DMS53 (cell line): Measurements from ENCODE around the gene NEURL2.
A peak's percentile ranks its signal among the peaks of the same experiment; 100 is the strongest.

ENCODE experiments used
- DNase-seq: peaks from one replicate; lab custom pipeline; 2025; lab: John Stamatoyannopoulos, UW

NEURL2 gene

DNA sequence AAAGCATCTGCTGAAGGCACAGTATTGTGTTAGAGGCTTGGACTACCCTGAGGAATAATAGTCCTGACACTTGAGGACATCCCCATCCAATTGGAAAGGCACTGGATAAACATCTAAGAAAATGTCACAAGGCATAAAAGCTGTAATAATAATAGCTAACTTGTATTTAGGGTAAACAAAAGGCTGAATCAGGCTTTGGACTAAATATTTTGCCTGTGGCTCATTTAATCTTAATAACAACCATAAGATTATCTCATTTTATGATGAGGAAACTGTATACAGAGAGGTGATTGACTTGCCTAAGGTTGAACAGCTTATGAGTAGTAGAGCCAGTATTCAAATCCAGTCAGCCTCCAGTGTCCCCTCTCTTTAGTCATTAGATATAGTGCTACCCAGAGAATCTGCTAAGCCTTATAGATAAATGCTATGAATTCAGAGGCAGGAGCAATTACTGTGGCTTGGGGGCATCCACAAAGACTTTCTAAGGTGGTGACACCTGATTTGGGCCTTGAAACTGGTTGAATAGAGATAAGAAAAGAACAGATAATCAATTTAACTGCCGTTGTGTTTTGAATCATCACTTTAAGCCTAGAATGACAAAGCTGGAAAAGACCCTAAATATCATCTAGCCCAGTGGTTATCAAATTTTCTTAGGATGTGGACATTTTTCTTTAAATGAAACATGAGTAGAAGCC is 17.5 kb downstream of the NEURL2 start:
- no peak for DNase-seq

DNA sequence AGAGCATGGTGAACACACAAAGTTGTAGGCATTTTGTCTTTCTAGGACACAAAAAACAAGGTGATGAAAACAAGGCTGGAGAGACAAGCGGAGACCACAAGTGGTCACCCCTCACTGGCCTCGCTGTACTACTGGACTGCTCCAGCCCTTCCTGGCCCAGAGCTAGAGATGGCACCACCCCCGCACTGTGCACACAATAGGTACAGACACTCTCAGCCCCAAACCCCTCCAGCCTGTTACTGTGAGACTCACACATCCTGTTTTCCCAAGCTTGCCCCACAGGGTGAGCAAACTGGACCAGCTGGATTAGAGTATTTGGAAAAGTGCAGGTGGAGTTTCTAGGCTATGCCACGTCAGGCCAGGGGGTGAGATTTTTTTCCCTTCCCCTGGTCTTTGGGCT is 18.4 kb downstream of the NEURL2 start:
- DNase-seq = peak; percentile 49

DNA sequence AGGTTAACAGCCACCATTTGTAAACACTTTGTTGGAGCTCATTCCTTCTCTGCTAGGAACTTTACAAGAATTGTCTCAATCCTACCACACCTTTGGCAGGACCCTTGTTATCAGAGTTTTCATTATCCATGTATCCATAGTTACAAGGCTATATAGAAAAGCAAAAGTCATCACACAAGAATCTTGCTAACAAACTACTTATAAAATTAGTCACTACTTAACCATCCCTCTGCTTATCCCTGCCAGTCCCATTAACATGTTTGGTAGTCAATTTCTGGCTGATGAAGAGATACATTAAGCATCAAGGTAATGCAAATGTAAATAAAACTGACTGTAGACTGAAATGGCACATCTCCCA is 23.2 kb downstream of the NEURL2 start:
- DNase-seq = no peak

DNA sequence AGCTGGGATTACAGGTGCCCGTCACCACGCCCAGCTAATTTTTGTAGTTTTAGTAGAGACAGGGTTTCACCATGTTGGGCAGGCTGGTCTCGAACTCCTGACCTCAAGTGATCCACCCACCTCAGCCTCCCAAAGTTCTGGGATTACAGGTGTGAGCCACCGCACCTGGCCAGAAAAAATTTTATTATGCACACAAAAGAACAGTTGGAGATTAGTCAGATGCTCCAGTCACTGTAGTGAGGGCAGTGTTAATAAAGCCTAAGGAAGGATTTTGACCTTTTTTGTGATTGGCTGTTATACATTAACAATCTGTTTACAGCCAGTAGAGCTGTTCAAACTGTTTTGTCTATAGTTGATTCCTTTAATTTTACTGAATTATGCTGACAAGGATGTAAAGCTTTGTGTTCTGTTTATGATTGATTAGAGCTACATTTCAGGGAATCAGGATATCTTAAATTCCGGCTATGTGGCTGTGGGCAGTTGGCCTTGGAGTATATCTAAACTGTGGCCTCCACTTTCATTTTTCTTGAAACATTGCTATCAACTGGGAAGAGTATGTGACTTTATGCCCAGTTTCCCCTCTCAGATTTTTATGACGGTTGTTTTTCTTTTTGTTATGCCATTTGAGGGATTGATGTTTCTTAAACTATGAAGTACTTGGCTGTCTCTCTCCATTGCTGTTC is 23.7 kb downstream of the NEURL2 start:
- no peak for DNase-seq

DNA sequence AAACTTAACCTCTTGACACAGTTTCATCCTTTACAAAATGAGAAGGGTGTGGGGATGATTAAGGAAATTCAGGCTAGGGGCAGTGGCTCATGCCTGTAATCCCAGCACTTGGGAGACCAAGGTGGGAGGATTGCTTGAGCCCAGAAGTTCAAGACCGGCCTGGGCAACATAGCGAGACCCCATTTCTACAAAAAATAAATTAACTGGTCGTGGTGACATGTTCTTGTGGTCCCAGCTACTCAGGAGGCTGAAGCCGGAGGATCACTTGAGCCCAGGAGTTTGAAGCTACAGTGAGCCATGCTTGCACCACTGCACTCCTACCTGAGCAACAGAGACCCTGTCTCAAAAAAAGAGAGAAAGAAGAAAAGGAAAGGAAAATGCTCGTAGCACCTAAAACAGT is 24.6 kb downstream of the NEURL2 start:
- DNase-seq = no peak

DNA sequence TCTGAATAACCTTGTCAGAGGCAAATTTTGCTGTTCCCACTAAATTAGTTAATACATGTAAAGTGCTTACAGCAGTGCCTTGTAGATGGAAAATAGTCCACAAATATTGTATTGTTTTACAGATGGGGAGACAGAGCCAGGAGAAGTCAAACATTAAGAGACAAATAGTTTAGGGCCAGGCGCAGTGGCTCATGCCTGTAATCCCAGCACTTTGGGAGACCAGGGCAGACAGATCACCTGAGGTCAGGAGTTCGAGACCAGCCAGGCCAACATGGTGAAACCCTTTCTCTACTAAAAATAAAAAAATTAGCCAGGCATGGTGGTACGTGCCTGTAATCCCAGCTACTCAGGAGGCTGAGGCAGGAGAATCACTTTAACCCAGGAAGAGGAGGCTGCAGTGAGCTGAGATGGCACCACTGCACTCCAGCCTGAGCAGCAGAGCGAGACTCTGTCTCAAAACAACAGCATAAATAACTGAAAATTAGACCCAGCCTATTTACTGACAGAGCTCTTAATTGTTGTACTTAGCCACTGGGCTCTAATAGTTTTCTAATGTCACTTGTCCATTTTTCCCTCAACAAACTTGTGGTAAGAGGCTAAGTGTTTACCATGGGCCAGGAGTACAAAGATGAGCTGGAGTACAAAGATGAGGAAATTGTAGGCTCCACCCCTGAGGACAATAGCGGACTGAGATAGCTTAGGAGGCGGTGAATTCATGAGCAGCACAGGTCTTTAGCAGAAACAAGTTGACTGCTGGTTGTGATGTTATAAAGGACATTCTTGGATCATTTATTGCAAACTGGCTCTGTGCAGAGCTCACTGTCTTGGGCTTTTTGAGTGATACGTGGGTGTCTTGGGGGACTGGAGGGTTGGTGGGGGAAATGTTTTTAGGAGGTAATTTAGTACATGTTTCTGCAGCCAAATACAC is 27.2 kb downstream of the NEURL2 start:
- peak; percentile 38 for DNase-seq

DNA sequence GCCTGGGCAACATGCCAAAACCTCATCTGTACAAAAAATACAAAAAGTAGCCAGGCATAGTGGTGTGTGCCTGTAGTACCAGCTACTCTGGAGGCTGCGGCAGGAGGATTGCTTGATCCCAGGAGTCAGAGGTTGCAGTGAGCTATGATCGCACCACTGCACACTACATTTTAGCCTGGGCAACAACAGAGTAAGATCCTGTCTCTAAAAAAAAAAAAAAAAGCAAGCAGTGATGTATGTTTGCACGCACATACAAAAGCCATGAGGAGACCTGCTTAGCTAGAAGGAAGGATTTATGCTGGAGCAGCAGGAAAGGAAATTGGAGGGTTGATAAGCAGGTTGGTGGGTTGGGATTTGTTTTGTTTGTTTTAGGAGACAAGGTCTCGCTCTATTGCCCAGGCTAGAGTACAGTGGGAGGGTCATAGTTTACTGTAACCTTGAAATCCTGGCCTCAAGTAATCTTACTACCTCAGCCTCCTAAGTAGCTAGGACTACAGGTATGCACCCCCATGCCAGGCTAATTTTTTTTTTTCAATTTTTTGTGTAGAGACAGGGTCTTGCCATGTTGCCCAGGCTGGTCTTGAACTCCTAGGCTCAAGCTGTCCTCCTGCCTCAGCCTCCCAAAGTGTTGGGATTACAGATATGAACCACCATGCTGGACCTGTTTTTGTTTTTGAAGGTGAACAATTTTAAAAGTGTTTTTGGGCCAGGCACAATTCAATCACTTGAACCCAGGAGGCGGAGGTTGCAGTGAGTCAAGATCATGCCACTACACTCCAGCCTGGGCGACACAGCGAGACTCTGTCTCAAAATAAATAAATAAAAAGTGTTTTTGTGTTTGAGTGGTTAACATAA is 29.6 kb downstream of the NEURL2 start:
- DNase-seq = peak; percentile 85

DNA sequence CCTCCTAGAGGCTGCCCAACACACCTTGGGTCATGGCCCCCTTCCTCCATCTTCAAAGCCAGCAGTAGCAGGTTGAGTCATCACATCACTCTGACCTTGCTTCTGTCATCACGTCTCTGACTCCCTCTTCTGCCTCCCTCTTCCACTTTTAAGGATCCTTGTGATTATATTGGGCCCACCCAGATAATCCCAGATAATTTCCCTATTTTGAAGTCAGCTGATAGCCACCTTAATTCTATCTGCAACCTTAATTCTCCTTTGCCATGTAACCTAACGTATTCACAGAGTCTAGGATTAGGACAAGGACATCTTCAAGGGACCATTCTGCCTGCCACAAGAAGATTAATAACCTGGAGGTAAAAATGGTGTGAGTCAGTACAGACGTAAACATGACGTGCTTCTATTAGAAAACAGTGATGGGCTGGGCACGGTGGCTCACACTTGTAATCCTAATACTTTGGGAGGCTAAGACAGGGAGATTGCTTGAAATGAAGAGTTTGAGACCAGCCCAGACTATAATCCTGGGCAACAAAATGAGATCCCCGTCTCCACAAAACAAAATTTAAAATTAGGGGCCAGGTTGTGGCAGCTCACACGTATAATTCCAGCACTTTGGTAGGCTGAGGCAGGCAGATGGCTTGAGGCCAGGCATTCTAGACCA is 30.3 kb downstream of the NEURL2 start:
- peak; percentile 50 for DNase-seq

DNA sequence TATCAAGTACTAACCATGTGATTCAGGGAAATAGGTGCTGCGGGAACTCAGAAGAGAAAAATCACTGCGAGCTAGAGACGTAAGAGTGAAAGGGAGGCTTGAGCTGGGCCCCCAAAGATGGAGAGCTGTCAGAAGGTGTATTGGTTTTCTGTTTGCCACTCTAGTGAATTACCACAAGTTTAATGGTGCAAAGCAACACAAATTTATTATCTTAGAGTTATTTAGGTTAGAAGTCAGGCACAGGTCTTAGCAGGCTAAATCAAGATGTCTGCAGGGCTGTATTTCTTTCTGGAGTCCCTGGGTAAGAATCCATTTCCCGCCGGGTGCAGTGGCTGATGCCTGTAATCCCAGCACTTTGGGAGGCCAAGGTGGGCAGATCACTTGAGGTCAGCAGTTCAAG is 31.1 kb downstream of the NEURL2 start:
- DNase-seq = no peak

DNA sequence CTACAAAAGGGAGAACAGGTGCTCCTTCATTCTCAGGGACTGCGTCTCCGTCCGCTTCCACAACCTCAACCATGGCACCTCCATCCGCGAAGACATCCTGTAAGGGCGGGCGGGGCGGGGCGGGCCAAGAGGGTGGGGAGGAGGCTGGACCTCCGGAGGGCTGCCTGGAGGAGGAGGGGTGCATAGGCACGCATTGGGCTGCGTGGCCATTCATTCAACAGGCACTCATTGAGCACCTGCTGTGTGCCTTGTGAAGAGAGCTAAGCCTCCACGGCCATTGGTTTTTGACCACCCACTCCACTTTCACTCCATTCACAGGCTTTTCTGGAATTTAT is 33.2 kb downstream of the NEURL2 start:
- DNase-seq = peak; percentile 81

DNA sequence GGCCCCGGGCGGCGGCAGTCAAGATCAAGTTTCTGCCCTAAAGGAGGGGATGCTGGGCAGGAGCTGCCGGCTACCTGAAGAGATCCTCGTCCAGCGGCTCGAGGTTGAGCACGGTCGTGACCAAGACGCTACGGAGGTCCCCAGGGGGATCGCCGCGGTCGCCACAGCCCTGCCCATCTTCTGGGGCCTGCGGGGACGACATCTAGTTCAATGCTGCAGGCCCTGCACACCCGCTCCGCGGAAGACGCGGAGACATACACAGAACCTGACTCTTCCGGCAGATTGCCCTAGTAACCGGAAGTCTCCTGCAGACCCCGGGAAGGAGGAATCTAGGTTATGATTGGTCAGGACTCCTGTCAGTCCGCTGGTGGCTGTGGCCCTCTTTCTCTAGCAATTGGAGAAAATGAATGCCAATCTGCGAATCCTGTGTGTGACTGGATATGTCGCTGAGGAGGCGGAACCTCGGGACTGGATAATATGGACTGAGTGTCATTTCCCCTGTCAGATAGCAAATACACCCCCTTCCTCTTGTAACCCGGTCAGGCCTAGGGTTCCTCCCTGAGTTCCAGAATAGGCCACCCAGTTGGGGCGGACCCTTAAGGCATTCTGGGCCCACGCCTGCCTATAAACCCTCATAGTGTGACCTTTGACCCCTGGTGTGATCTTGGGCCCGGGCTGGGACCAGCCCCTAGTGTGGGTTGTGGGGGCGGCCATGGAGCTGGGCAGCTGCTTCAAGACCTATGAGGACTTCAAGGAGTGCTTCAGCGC is 33.7 kb downstream of the NEURL2 start, which contains the start of the genes ACOT8 and ZSWIM3:
Gene ACOT8 (minus strand): TSS at position 279 of the 768 bp plus-strand sequence. CDS start 77 bp downstream, at position 202.
Gene ZSWIM3 (plus strand): TSS at position 501 of the 768 bp plus-strand sequence. CDS start 212 bp downstream, at position 713.
- DNase-seq = peak; percentile 100

DNA sequence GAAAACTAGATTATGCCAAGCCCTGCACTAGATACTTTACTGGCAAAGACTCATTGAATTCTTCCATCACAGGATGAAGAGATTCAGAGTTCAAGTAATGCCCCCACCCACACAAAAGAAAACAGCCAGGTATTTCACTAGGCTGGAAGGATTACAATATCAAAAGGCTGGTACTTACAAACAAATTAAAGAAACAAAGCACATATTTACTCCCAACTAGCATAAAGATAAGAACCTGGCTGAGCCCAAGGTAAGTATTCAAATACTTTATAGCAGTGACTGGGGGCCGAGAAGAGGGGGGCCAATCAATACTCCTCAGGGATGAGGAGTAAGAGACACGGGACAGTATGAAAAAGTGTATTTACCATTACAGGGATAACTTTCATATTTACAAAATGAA is 37.5 kb downstream of the NEURL2 start:
- DNase-seq = no peak

DNA sequence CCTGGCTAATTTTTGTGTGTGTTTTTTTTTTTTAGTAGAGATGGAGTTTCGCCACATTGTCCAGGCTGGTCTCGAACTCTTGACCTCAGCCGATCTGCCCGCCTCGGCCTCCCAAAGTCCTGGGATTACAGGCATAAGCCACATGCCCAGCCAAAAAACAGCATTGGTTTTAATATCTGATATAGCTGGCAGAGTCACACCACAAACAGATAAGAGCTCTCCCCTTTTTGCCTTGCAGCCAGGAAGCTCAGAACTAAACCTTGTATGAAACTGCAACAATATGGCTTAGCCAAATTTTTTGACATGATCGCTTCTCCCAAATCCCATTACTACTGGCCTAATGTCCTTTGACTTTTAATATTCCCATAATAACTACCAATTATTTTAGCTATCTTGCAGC is 38.7 kb downstream of the NEURL2 start:
- no peak for DNase-seq

DNA sequence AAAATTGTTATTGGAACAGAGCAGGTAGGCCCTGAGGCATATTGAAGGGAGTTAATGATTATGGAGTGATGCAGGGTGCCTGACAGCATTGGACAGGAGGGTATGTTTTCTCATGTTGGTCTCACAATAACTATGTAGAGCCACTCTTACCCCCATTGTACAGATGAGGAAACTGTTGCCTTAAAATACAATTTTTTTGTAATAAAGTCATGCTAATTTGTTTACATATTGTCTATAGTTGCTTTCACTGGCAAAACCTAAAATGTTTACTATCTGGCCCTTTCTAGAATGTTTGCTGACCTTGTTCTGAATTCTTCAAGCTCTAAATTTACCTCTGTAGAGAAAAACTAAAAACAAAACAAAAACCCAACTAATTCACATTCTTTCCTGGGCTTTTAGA is 39.5 kb downstream of the NEURL2 start:
- DNase-seq = no peak

DNA sequence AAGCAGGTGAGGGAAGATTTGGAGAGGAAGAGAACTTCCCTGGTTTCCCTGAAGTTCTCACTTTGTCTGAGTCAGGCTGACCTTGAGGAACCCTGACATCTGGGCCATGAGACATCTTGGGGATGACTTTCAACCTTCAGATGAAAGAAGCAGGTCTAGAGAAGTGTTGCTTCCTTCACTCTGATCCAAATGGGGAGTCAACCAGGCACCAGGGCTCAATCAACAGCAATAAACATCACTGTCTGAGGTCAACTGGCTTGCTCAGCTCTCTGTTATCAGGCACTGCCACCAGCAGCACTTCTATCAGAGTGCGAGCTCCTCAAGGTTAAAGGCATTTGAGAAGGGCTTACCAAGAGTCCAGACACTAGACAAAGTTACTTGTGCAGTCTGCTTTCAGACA is 40.1 kb downstream of the NEURL2 start:
- no peak for DNase-seq

DNA sequence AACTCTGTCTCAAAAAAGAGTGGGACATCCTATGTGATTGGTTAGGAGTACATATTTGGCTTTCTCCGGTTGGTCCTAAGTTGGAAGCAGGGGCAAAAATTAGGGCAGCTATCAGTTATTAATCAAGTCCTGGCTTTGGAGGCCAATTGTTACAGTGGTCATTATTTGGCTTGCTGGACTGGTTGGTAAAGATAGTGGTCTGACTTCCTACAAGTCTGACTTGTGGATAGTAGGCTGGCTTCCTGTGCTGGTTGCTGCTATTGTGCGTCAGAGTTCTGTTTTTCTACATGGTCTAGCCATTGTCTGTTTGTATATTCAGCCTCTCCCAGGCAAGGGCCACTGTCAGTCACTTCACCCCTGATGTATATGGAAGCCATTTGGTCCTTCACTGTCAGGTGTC is 40.8 kb downstream of the NEURL2 start:
- no peak for DNase-seq

DNA sequence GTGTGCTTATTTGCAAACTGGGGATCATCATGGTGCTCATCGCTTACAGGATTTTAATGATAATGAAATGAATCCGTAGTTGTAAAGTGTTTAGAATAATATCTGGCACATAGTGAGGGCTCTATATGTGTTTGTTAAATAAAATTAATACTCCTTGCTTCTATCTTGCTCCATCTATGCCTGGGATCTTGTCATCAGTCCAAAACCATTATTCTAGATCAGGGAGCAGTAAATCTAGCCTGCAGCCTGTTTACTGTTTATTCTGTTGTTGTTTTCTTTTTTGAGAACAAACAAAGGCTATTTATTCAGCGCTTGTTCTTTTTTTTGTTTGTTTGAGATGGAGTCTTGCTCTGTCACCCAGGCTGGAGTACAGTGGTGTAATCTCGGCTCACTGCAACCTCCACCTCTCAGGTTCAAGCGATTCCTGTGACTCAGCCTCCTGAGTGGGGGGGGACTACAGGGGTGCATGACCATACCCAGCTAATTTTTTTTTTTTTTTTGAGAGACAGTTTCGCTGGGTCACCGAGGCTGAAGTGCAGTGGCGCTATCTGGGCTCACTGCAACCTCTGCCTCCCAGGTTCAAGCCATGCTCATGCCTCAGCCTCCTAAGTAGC is 41.9 kb downstream of the NEURL2 start:
- no peak for DNase-seq

DNA sequence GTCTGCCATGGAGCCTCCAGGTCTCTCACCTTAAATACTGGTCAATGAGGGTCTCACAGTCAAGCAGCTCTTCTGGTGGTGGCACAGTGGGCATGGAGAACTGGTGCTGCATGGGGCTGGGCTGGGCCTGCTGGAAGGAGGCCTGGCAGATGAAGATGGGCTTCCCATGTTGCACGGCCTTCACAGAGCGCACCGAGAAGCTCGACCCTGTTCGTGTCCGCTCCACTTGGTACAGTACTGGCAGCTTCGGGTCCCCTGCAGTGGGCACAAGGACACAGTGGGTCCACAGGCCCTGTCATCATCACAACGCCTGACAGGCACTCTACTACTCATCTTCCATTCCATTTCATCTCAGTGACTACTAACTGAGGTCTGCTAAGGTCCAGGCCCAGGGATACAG is 42.6 kb downstream of the NEURL2 start:
- no peak for DNase-seq

DNA sequence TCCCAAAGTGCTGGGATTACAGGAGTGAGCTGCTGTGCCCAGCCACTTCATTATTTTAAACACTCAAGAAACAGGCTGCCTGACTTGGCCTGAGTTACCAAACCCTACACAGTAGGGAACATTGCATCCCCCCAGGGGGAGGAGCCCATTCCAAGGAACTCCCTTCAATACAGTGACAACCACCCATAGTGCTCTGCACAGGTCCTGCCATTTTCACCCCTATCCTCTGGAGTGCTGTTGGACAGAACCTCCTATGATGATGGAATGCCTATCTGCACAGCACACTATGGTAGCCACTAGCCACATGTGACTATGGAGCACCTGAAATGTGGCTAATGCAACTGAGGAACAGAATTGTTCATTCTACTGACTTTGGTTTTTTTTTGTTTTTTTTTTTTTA is 45.6 kb downstream of the NEURL2 start:
- no peak for DNase-seq

DNA sequence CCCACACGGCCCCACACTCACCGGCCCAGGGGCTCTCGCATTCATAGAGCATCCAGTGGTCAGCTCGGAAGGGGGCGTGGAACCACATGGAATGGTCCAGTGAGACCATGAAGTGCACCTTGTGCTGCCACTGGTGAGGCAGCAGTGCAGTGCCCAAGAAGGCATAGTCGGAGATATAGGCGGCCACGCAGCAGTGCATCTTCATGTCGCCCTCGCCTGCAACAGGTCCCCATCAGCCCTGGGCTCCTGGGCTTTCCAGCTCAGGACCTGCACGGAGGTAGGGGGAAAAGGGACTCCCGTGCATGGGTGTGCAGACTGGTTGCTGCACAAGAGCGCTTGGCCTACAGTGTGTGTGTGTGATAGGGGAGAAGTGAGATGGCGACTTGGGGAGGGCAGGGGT is 47.5 kb downstream of the NEURL2 start:
- no peak for DNase-seq
